ENCODE data around the gene CHEK2.
"Not testable (repeated sequence)": the region's sequence is repeated elsewhere in the genome, so short reads cannot be mapped to it uniquely, and the experiment has no call there.

- not testable (repeated sequence) for TF ChIP-seq CTCF, POLR2A (IDR thresholded peaks at IDR 0.05)
Measured at GRCh38 chr22:28682966-28683365, 58.7 kb downstream of the CHEK2 start.
